ENCODE measurements around the gene VPS26B. TPM values are rescaled to one million over a fixed set of nuclear protein-coding genes. Genes with fewer than 3 reads are reported as not detected.

Gene VPS26B
- total and polyA plus RNA-seq, 2 experiments from 2014 or later: 27.4 to 36.9 TPM

GRCh38 chr11:134229126-134229790, 4.8 kb downstream of the VPS26B start:
- DNase-seq: peak; percentile 62
- Histone ChIP-seq H3K27ac (peak overlapping the region; percentile 55), H4K20me1 (ENCODE audit: insufficient read depth) (peaks cover 17% of the 10 kb centered on the region; the same call in 1 of the 2 replicates), H3K4me2 (ENCODE audit: unreplicated experiment) (peak overlapping the region; percentile 16), H3K27me3 (replicated peaks; ENCODE audit: insufficient read depth) (no peaks in the 10 kb centered on the region), H3K4me3 (no peak overlapping the region), H2AFZ (no peak overlapping the region), H3K9ac (no peak overlapping the region), H3K36me3 (ENCODE audit: low read depth) (no peaks in the 10 kb centered on the region), H3F3A (ENCODE audit: insufficient read depth) (peaks cover 20% of the 10 kb centered on the region), H3K9me2 (ENCODE audit: insufficient read depth) (no peaks in the 10 kb centered on the region), H3K79me2 (ENCODE audit: insufficient read depth) (peaks cover 95% of the 10 kb centered on the region), H3K9me3 (ENCODE audit: low read depth) (no peaks in the 10 kb centered on the region), H3K4me1 (ENCODE audit: insufficient read depth) (peaks cover 37% of the 10 kb centered on the region)
- TF ChIP-seq EZH2phosphoT487 (IDR thresholded peaks at IDR 0.05; ENCODE audit: insufficient read depth, low read depth) (no peak), EZH2 (IDR thresholded peaks at IDR 0.05; ENCODE audit: insufficient read depth, poor library complexity, severe bottlenecking) (no peak)
- WGBS, 2 experiments (ENCODE audit: low coverage in 1 of 2, low lambda C conversion rate in 2 of 2, missing lambda C conversion rate in 2 of 2): 11 to 20% methylated on average over 6 of the region's 6 CpGs
- in situ Hi-C loops (cut with MboI): no loop called here

DNA sequence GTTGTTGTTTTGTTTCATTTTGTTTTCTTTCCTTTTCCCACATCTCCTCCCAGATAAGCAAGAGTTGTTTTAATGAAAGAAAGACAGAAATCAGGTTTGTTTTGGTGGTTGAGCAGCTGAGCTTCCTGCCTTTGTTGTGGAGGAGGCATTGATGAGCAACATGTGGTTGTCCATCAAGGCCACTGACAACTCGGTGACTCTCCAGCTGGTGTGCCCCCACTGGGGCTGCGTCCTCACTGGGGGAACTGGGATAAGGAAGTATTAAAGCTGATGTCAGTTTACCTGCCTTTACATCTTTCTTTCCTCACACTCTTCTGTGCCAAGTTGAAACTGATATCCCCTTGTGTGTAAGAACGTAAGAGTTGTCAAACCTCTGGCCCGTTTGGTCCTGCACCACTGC, 5.9 kb downstream of the VPS26B start:
- H3K9ac ChIP-seq: no peak overlapping the region
- in situ Hi-C loops (cut with MboI): no loop called here
- peaks cover 20% of the 10 kb centered on the region for H3F3A ChIP-seq (ENCODE audit: insufficient read depth)
- H3K36me3 ChIP-seq (ENCODE audit: low read depth): no peaks in the 10 kb centered on the region
- no peaks in the 10 kb centered on the region for H3K9me2 ChIP-seq (ENCODE audit: insufficient read depth)
- 90 to 93% methylated on average over 4 of the region's 4 CpGs for WGBS, 2 experiments (ENCODE audit: low coverage in 1 of 2, low lambda C conversion rate in 2 of 2, missing lambda C conversion rate in 2 of 2)
- no peak overlapping the region for H3K4me2 ChIP-seq (ENCODE audit: unreplicated experiment)
- no peak for DNase-seq
- TF ChIP-seq EZH2 (IDR thresholded peaks at IDR 0.05; ENCODE audit: insufficient read depth, poor library complexity, severe bottlenecking): no peak
- no peak for TF ChIP-seq EZH2phosphoT487 (IDR thresholded peaks at IDR 0.05; ENCODE audit: insufficient read depth, low read depth)
- no peak overlapping the region for H3K4me3 ChIP-seq
- peaks cover 17% of the 10 kb centered on the region; the same call in 1 of the 2 replicates for H4K20me1 ChIP-seq (ENCODE audit: insufficient read depth)
- H3K9me3 ChIP-seq (ENCODE audit: low read depth): no peaks in the 10 kb centered on the region
- H3K4me1 ChIP-seq (ENCODE audit: insufficient read depth): peaks cover 37% of the 10 kb centered on the region
- H3K27ac ChIP-seq: no peak overlapping the region
- H2AFZ ChIP-seq: no peak overlapping the region
- H3K27me3 ChIP-seq (replicated peaks; ENCODE audit: insufficient read depth): no peaks in the 10 kb centered on the region
- H3K79me2 ChIP-seq (ENCODE audit: insufficient read depth): peaks cover 100% of the 10 kb centered on the region

DNA sequence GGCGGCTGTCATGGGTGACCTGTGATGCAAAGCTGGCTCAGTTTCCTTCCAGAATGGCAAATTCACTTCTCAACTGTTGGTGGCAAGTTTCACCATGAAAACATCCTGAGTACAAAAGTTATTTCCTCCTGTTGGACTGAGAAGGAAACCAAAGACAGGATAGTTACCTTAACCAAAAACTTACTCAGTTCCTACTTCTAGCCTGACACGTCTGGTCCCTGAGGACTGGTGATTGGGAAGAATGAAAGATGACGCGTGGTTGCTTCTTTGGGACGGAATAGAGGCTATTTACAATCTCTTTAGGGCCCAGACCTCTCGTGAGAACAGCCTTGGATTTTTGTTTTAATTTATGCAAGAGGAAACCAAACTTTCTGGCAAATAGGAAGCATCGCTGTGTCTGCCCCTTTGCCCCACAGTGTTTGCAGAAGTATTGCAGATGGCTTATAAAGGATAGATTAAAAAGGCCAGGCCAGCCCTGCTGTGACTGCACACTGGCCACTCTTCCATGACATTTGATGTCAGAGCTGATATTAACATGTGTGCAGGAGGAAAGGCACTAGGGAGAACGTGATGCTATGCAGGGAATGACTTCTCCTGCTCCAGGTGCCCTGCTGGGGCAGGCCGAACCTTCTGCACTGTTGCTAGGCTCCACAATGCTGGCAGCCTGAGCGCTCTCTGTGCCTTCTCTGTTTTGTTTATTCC, 7.6 kb downstream of the VPS26B start:
- in situ Hi-C loops (cut with MboI): no loop called here
- H3K27me3 ChIP-seq (replicated peaks; ENCODE audit: insufficient read depth): no peaks in the 10 kb centered on the region
- H2AFZ ChIP-seq: no peak overlapping the region
- no peak for DNase-seq
- WGBS, 2 experiments (ENCODE audit: low coverage in 1 of 2, low lambda C conversion rate in 2 of 2, missing lambda C conversion rate in 2 of 2): 73 to 74% methylated on average over 10 of the region's 10 CpGs
- peaks cover 20% of the 10 kb centered on the region for H3F3A ChIP-seq (ENCODE audit: insufficient read depth)
- peaks cover 22% of the 10 kb centered on the region for H3K4me1 ChIP-seq (ENCODE audit: insufficient read depth)
- no peak overlapping the region for H3K9ac ChIP-seq
- peaks cover 17% of the 10 kb centered on the region; the same call in 1 of the 2 replicates for H4K20me1 ChIP-seq (ENCODE audit: insufficient read depth)
- H3K79me2 ChIP-seq (ENCODE audit: insufficient read depth): peaks cover 87% of the 10 kb centered on the region
- H3K36me3 ChIP-seq (ENCODE audit: low read depth): no peaks in the 10 kb centered on the region
- H3K9me2 ChIP-seq (ENCODE audit: insufficient read depth): no peaks in the 10 kb centered on the region
- H3K9me3 ChIP-seq (ENCODE audit: low read depth): no peaks in the 10 kb centered on the region
- H3K4me2 ChIP-seq (ENCODE audit: unreplicated experiment): no peak overlapping the region
- no peak for TF ChIP-seq EZH2phosphoT487 (IDR thresholded peaks at IDR 0.05; ENCODE audit: insufficient read depth, low read depth)
- no peak overlapping the region for H3K27ac ChIP-seq
- no peak overlapping the region for H3K4me3 ChIP-seq

DNA sequence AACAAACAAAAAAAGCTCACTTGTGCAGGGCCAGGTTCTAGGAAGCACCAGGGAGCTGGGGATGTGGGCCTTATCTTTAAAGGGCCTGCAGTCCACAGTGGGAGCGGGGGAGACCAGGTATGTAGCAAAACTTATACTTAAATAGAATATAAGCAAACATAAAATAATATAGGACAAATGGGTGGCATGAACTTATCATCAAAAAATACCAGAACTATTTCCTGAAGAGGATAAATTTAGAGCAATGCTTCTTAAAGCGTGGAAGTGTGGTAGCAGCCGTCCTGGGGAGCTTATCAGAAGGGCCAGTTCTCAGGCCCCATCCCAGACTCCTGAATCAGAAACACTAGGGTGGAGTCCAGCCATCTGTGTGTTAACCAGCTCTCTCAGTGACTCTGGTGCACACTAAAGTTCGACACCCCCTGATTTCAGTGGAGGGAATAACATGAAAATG, 9.3 kb downstream of the VPS26B start:
- H3K9me2 ChIP-seq (ENCODE audit: insufficient read depth): no peaks in the 10 kb centered on the region
- WGBS, 2 experiments (ENCODE audit: low coverage in 1 of 2, low lambda C conversion rate in 2 of 2, missing lambda C conversion rate in 2 of 2): 93 to 95% methylated on average over 4 of the region's 4 CpGs
- H3K79me2 ChIP-seq (ENCODE audit: insufficient read depth): peaks cover 70% of the 10 kb centered on the region
- H3F3A ChIP-seq (ENCODE audit: insufficient read depth): peaks cover 12% of the 10 kb centered on the region
- H4K20me1 ChIP-seq (ENCODE audit: insufficient read depth): peaks cover 11% of the 10 kb centered on the region; the same call in 1 of the 2 replicates
- no peaks in the 10 kb centered on the region for H3K36me3 ChIP-seq (ENCODE audit: low read depth)
- no peak overlapping the region for H3K27ac ChIP-seq
- no peaks in the 10 kb centered on the region for H3K27me3 ChIP-seq (replicated peaks; ENCODE audit: insufficient read depth)
- H3K4me1 ChIP-seq (ENCODE audit: insufficient read depth): peaks cover 15% of the 10 kb centered on the region
- H2AFZ ChIP-seq: no peak overlapping the region
- H3K9me3 ChIP-seq (ENCODE audit: low read depth): no peaks in the 10 kb centered on the region
- no peak for TF ChIP-seq EZH2phosphoT487 (IDR thresholded peaks at IDR 0.05; ENCODE audit: insufficient read depth, low read depth)
- no peak for TF ChIP-seq EZH2 (IDR thresholded peaks at IDR 0.05; ENCODE audit: insufficient read depth, poor library complexity, severe bottlenecking)
- in situ Hi-C loops (cut with MboI): no loop called here
- H3K9ac ChIP-seq: no peak overlapping the region
- no peak overlapping the region for H3K4me2 ChIP-seq (ENCODE audit: unreplicated experiment)
- no peak overlapping the region for H3K4me3 ChIP-seq
- DNase-seq: no peak
